ENCODE data around the gene SSH2. TPM values are rescaled to one million over a fixed set of nuclear protein-coding genes. Genes with fewer than 3 reads are reported as not detected.

SSH2 gene
- total and polyA plus RNA-seq, 2 of the 13 experiments (the other 11 are each of a cell fraction or from before 2014, with no cell fraction given): 6.0 to 6.4 TPM

DNA sequence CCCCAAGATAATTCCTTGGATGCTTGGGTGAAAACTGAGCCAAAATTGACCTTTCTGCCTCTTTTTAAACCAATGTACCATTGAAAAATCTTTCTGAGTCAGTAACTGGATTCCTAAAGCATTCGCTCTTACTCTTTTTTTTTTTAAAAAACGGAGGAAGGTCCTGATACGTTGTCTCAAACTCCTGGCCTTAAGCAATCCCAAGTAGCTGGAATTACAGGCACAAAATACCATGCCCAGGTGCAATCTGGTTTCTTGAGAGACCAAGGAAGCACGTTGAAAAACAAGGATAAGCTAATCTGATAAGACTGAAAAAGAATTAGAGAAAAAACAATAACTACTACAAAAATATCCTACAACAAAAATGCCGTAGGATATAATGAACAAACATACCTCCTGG, 136.5 kb downstream of the SSH2 start (continued):
- TF ChIP-seq, protein P1, sequence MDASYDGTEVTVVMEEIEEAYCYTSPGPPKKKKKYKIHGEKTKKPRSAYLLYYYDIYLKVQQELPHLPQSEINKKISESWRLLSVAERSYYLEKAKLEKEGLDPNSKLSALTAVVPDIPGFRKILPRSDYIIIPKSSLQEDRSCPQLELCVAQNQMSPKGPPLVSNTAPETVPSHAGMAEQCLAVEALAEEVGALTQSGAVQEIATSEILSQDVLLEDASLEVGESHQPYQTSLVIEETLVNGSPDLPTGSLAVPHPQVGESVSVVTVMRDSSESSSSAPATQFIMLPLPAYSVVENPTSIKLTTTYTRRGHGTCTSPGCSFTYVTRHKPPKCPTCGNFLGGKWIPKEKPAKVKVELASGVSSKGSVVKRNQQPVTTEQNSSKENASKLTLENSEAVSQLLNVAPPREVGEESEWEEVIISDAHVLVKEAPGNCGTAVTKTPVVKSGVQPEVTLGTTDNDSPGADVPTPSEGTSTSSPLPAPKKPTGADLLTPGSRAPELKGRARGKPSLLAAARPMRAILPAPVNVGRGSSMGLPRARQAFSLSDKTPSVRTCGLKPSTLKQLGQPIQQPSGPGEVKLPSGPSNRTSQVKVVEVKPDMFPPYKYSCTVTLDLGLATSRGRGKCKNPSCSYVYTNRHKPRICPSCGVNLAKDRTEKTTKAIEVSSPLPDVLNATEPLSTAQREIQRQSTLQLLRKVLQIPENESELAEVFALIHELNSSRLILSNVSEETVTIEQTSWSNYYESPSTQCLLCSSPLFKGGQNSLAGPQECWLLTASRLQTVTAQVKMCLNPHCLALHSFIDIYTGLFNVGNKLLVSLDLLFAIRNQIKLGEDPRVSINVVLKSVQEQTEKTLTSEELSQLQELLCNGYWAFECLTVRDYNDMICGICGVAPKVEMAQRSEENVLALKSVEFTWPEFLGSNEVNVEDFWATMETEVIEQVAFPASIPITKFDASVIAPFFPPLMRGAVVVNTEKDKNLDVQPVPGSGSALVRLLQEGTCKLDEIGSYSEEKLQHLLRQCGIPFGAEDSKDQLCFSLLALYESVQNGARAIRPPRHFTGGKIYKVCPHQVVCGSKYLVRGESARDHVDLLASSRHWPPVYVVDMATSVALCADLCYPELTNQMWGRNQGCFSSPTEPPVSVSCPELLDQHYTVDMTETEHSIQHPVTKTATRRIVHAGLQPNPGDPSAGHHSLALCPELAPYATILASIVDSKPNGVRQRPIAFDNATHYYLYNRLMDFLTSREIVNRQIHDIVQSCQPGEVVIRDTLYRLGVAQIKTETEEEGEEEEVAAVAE (CRISPR knock-in tag; IDR thresholded peaks at IDR 0.05; ENCODE audit: borderline replicate concordance): no peak
- no peak for TF ChIP-seq MEIS2 (CRISPR knock-in tag; IDR thresholded peaks at IDR 0.05)

DNA sequence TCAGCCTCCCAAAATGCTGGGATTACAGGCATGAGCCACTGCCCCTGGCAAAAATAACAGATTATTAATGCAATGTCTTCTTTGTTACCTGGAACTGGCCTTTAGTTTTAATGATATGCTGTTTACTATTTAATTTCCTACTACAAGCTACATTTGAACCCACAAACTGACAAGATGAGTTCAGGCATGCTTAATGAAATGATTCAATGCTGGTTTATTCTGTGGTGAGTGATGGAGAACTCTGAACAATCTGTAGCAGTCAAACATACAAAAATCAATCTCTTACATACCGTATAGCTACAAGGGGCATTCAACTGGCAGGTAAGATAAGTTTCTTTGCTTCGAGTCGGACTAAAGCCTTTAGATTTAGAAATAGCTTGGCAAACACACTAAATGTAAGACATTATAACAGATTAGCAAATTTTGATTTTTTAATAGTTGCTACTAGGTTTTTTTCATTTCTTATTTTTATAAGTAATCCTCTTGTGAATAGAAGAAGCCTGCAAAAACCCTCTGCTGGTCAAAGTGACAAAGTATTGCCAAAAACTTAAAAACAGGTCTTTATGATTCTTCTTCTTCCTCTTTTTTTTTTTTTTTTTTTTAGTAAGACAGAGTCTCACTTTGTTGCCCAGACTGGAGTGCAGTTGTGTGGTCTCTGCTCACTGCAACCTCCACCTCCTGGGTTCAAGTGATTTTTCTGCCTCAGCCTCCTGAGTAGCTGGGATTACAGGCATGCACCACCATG, 138.5 kb downstream of the SSH2 start:
- Histone ChIP-seq H2AFZ (ENCODE audit: low read length) (no peak overlapping the region), H3K4me1 (ENCODE audit: insufficient read depth, low read length) (no peaks in the 10 kb centered on the region), H3K27me3 (ENCODE audit: control insufficient read depth in 1 of 2, insufficient read depth in 2 of 2, low read length in 2 of 2) (no peaks in the 10 kb centered on the region), H4K20me1 (ENCODE audit: insufficient read depth, low read length) (no peaks in the 10 kb centered on the region), H3K27ac (ENCODE audit: extremely low read length, insufficient read depth, low read length) (no peak overlapping the region), H3K4me2 (ENCODE audit: low read depth, low read length) (no peak overlapping the region), H3K9me3 (ENCODE audit: low read length) (no peaks in the 10 kb centered on the region), H3K9ac (ENCODE audit: insufficient read depth, low read depth, low read length) (no peak overlapping the region), H3K4me3 (replicated peaks in 1 of 3; ENCODE audit: insufficient read depth in 1 of 3, low read depth in 2 of 3, low read length in 3 of 3) (no peak overlapping the region), H3K36me3 (replicated peaks in 1 of 2; ENCODE audit: control insufficient read depth in 1 of 2, insufficient read depth in 2 of 2, low read length in 2 of 2) (no peaks in the 10 kb centered on the region), H3K79me2 (ENCODE audit: insufficient read depth, low read length) (no peaks in the 10 kb centered on the region)
- no peak for TF ChIP-seq KAT8 (CRISPR knock-in tag; IDR thresholded peaks at IDR 0.05)
- TF ChIP-seq RXRB (CRISPR knock-in tag; IDR thresholded peaks at IDR 0.05; ENCODE audit: borderline replicate concordance): no peak
- TF ChIP-seq THAP11 (CRISPR knock-in tag; IDR thresholded peaks at IDR 0.05): no peak
- TF ChIP-seq ZNF143 (CRISPR knock-in tag; IDR thresholded peaks at IDR 0.05): no peak
- no peak for TF ChIP-seq ZNF441 (CRISPR knock-in tag; IDR thresholded peaks at IDR 0.05; ENCODE audit: borderline replicate concordance)
- ChIA-PET POLR2A (no interaction called here), CTCF (ENCODE audit: low intra/inter-chr PET ratio, low total read pairs) (no interaction called here)
- in situ Hi-C loops (cut with HindIII; ENCODE audit: extremely low pct_ligation_motif_present, low pct_unique_long_range_greater_than_20kb) (no loop called here), intact Hi-C loops (cut with micrococcal nuclease; ENCODE audit: unreplicated experiment) (no loop called here)
- DNase-seq (ENCODE audit: low spot score) (no peak), ATAC-seq (no peak), FAIRE-seq (no peak)
- 97% methylated on average over 3 of the region's 3 CpGs for WGBS (ENCODE audit: low lambda C conversion rate)
- BruUV-seq (replicated peaks): no TSS peak

All from HepG2 (cell line).